Myocyte (in vitro differentiated cells): ENCODE data around the gene ANKRD17. TPM values are rescaled to one million over a fixed set of nuclear protein-coding genes. Genes with fewer than 3 reads are reported as not detected.
"Not testable (repeated sequence)": the region's sequence is repeated elsewhere in the genome, so short reads cannot be mapped to it uniquely, and the experiment has no call there.

ENCODE experiments used
- DNase-seq: peaks from one replicate; pipeline ENCODE4 v3.0.0-alpha.2; 2012; ENCODE audit warnings: low read depth
- total RNA-seq: library from RNA; depleted of rRNA; stranded (reverse); fragments of >200 nt; gene quantifications from 2 replicates; pipeline ENCODE4 v1.2.3, GENCODE V29; 2014

The ANKRD17 gene
- total RNA-seq, 1 donor from 2014 or later: 64.9 TPM

DNA sequence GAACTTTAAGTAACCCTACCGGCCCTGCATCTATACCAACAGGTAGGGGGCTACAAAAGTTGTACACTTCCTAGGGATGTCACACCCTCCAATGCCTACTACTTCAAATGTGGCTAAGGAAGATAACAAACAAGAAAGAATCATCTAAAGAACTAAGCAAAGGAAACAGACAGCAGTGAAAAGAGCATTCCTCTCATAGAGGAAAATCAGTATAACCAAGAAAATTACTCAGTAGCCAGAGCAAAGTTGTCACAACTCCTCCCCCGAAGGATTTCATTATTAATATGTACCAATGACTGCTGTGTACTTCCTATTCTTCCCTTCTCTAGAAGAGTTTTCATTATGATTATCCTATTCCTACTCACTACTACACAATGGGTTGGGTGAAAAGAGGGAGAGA, 12.6 kb downstream of the ANKRD17 start:
- DNase-seq: no peak

DNA sequence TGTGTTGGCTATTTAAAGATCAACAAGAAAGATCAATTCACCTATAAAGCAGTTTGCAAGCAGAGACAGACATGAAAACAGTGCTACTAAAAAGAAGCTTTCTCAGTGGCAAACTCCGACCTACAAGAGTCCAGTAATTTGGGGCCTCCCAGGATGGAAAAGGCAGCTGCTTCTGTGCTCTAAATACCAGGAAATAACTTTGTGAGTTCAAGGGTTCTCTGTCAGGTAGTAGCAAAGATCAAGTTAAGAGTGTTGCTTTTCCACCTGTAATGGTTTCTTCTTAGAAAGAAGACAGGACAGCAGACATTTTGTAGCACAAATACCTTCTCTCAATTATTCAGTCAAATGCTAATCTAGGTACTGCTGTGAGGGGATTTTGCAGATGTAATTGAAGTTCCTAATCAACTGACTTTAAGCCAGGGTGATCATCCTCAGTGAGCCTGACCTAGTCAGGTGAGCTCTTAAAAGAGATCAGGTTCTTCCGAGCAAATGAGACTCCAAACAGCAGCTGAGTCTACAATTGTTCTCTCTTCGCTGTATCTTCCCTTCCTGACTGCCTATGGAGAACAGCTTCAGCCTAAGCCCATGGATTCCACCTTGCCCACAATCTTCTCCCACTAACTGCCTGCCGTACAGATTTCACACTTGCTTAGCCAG, 13.5 kb downstream of the ANKRD17 start:
- no peak for DNase-seq

DNA sequence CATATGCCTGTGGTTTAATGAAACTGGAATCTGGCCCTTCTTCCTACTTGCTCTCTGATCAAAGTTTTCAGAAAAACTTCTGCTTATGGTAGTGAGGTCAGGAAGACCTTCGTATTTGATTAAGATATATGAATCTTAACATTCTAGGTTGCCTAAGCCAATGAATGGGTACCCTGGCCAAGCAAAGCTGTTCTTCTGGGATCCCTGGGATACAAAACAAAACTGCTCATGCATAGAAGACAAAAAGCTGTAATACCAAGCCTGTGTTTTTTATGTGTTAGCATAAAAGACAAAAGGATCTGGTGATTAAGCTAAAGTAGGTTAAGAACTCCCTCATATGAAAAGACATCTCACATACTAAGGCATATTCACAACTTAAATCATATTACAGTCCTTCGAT, 21.6 kb downstream of the ANKRD17 start:
- DNase-seq: no peak

DNA sequence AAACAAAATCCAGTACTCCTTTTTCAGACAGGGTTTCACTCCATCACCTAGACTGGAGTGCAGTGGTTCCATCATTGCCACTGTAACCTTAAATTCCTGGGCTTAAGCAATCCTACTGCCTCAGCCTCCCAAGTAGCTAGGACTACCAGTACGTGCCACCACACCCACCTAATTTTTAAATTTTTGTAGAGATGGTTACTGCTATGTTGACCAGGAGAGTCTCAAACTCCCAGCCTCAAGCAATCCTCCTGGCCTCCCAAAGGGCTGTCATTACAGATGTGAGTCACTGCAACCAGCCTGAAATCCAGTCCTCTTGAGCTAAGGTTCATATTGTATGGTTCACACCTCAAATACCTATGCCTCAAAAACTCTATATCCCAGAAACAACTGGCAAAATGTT, 22.4 kb downstream of the ANKRD17 start:
- DNase-seq: no peak

DNA sequence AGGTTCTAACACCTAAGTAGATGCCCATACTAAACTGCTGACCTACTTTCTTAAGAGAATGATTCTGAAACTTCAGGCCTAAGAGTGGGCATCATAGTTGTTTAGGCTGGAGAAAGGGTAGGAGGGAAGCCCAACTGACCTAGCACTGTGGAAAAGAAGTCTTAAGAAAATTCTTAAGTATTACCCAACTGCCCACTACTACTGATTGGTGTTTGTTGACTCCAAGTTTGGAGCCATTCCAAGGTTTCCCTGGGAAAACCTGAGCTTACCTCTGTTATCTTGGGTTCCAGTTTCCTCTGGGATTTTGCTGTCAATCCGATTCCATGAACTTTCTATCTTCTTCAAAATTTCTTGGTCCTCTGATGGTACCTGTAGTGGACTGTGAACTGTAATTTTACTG, 23.9 kb downstream of the ANKRD17 start:
- no peak for DNase-seq

DNA sequence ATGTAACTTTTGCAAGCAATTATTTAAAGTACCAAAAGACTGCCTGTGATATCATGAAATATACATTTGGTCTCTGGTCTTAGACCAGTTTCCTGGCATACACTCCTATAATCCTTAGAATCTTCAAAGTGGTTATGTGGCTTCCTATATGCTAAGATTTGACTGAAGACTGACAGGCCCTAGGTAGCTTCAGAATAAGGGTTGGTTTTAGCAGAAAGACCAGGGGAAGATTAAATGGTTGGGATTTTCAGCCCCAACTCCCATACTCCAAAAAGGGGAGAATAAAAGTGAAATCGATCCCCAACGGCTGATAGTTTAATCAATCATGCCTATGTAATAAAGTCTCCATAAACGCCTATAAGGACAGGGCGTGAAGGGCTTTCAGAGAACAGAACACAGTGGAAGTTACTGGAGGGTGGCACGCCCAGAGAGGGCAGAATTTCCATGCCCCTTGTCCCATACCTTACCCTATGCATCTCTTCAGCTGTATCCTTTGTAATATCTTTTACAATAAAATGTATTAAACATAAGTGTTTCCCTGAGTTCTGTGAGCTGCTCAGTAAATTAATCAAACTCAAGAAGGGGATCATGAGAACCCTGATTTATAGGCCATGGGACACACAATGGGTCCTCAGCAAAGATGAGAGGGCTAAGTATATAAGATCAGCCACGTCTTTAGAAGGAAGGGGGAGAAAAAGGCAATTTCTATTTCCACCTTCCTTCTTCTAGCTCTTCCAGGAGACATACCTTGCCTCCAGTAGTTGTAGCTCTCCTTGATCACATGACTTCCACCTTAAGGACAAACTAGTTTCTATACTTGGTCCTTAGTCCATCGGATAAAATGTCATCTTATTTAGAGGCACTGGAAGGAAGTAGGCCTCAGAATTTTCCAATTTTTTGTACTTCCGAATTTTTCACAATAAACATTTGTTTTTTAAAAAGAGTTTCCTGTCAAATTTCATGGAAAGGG, 26.8 kb downstream of the ANKRD17 start:
- DNase-seq: no peak

DNA sequence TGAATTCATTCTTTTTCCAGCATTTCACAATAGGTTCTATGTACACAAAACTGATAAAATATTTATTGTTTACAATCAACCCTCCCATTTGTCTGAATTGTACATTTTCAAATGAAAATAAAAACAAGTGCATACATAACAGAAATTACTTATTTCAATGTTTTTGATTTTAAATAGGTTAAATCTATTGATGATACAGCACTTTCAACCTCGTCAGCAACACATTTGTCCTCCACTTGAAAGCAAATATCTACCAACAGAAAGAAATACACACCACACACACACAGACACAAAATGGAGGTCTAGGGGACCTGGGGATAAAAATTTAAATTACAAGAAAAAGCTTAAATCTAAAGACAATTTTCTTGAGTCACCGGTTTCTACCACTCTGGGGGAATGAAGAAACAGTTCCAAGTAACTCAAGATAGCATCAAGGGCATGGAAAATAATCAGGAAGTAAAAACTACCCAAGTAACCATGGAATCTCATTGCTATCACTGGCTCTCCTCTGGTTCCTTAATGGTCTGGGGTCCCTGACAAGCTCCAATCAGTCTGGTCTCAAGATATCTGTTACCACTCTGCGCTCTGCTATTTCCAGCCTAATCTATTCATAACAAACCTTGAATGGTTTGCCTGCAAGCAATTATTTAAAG, 27.6 kb downstream of the ANKRD17 start:
- no peak for DNase-seq

DNA sequence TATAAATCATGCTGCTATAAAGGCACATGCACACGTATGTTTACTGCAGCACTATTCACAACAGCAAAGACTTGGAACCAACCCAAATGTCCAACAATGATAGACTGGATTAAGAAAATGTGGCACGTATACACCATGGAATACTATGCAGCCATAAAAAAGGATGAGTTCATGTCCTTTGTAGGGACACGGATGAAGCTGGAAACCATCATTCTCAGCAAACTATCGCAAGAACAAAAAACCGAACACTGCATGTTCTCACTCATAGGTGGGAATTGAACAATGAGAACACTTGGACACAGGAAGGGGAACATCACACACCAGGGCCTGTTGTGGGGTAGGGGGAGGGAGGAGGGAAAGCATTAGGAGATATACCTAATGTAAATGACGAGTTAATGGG, 29.8 kb downstream of the ANKRD17 start:
- not testable (repeated sequence) for DNase-seq

DNA sequence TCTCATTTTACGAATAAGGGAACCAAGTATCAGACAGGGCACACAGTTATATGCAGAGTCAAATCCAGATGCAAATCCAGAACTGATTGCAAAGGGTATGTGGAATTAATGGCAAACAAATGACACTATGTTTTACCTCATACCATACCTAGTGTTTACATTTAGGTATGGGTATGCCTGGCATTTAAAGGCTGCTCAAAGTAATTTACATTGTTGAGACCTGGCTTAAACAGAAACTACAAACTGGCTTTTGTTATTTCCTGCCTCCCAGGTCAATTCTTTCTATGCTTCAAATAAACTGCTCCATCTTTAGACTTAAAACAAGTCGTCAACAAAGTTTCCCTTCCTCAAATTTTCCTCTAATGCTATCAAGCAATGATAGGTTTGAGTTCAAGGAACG, 33.7 kb downstream of the ANKRD17 start:
- DNase-seq: no peak

DNA sequence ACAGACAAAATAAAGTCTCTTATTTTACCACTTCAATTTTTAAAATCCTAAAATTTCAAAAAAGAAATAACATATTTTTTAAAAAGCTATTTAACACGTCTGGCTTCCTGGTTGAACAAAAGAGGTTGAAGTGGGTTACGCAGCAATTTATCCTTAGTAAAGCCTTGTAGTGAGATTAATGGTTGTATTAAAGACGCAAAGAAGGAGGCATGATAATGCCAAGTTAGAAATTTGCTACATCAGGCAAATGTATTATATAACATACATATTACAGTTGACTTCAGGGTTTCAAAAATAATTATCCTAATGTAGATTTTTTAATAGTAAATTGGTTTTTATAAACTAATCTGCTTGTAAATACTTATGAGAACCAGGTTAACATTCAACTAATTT, 35.3 kb downstream of the ANKRD17 start:
- no peak for DNase-seq

DNA sequence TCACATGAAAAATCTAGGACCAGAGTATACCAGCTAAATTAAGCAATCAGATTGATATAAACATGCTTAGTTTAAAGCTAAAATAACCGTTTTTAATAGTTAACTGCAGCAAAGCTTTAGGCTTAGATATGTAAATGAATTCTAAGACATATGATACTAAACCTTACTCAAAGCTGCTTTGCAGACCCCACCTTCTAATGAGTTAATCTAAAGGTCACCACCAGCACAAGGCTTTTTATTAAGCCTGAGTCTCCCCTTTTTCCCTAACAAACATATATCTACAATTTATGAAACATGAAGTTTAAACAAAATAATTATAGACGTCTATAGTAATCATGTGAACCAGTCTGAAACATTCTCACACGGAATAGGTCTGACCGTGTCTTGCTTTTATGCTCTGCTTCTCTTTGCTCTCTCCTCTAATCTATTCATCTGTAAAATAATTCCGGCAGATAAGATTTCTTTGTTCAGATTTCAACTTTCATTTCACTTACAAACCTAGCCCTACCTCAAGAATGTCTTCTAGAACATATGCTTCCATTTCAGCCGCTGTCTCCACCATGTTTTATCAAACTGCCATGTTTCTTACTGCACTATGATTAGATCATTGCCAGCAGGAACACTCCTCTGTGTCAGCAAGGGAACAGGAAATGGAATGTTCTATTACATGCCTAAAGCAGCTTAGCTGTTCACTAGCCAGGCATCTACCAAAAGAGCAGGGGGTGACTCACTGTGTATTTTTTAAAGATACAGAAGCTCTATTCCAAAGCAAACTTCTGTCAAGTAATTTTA, 35.9 kb downstream of the ANKRD17 start:
- peak; percentile 92 for DNase-seq

DNA sequence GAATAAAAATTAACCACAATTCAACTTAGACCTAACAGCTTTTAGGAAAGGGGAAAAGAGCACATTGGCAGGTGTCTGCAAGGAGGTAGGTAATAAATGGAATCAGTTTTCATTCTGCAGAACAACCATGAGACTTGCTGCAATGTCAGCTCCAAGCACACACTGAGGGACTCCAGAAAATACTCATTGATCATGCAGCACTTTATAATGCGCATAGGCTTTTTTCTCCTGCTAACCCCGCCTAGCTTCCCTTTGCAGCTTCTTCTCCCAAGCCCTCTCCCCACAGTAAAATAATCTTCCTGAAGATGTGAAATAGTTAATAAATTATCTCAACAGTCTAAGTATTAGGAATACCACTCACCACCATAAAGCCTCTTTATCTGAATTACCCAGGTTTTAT, 36.9 kb downstream of the ANKRD17 start:
- DNase-seq: no peak

DNA sequence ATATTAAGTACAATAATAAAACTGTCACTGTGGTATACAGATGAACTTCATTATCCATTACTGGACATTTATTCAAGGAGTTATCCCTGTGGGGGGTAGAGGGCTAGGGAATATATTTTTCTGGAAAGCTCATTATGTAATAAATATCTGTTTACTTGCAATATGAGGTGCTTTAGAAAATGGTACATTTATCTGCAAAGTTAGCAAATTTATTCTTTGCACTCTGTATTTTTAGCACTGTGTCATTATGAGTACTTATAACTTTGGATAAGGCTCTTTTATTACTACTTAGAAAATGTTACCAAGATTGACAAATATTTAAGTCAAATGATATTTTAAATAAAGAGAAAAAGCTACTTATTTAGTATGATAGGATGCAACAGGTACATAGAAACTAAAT, 37.8 kb downstream of the ANKRD17 start:
- no peak for DNase-seq

DNA sequence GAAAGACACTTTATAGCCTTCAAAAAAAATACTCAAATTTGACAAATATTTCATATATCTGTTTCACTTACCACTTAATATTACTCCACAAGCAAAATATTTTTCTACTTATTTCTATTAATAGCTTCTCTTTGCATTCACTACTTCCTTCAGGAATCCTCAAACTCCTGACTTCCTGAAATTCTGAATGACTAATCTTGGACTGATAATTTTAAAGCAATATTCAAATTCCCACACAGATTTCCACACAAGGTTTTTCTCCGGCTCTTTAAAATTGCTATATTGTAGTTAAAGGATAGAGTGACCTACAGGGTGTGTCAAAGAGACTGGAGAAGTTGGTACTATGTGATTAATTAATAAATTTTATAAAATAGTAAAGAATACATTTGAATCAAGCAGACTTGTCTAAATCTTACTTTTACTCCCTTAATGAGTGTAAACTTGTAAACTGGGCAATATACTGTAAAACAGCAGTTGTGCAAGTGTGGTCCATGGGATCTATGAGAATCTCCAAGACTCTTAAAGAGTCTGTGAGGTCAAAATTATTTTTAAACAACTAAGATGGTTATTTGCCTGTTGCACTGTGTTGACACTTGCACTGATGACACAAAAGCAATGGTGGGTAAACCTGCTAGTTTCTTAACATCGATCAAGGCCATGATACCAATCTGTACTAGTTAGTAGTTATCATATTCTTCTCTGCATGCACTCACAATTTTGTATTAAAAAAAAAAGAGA, 44.5 kb downstream of the ANKRD17 start:
- DNase-seq: no peak

DNA sequence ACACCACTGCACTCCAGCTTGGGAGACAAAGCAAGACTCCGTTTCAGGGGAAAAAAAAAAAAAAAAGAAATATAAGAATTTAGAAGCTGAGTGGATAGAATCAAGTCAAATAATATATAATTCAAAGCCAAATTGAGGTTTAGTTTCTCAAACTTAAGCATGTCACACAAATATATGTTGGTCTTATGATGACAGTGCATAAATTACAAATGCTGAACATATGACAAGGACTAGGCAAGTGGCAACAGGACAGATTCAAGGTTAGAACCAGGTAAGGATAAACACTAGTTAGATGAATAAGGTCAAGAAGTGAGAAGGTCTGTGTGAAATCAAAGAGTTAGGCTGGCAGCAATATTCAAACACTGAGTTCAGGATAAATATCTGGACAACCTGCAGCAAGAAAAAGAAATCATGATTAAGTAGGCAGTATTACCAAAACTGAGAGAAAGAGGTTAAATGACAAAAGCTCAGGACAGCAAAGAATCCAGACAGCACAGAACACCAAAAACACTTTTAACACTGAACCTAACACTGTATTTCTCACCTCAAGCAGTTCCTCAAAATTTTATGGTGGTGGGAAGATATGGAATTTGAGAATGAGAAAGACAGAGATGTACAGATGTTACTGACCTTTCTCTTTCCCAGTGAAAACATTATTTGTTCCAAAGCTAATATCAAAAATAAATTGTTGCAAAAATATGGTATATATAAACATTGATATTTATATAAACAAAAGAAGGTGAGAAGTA, 45.4 kb downstream of the ANKRD17 start:
- DNase-seq: no peak

DNA sequence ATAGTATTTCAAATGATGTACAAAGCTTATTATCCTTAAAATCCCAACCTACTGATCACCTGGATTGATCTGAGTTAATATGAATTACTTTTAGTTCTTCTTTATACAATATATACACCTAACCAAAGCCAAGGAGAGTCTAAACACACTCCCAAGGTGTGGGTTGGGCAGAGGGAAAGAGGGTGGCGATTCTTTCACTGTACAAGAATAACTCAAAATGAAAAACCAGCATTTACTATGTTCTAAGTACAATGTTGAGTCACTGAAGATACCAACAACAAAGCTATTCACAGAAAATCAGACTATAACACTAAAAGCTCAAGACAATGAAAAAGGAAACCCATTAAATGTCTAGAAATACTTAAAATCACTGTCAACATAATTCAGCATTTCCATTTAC, 46.6 kb downstream of the ANKRD17 start:
- no peak for DNase-seq

DNA sequence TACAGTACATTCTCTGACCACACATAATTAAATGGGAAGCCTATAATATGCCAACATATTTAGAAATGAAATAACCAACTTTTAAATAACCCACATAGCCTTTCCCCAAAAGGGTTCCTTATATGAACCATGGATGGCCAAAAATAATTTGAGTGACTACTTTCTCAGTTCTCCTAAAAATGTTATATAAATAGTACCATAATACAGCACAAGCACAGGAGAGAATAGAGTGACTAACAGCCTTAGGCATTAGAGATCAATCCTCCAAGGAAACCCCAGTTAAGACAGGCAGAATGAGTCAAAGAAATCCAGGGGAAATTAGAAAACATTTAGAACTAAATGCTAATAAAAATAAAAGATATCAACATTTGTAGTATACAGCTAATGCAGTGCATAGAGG, 50.2 kb downstream of the ANKRD17 start:
- DNase-seq: peak; percentile 63

DNA sequence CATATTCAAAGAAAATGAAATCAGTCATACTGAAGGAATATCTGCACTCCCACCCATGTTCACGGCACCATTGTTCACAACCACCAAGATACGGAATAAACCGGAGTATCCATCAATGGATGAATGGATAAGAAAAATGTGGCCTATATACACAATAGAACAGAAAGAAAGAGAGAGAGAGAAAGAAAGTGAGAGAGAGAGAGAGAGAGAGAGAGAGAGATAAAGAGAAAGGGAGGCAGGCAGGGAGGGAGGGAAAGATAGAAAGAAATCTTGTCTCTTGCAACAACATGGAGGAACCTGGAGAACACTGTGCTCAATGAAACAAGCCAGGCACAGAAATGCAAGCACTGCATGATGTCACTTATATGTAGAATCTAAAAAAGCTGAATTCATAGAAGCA, 52.4 kb downstream of the ANKRD17 start:
- DNase-seq: no peak

DNA sequence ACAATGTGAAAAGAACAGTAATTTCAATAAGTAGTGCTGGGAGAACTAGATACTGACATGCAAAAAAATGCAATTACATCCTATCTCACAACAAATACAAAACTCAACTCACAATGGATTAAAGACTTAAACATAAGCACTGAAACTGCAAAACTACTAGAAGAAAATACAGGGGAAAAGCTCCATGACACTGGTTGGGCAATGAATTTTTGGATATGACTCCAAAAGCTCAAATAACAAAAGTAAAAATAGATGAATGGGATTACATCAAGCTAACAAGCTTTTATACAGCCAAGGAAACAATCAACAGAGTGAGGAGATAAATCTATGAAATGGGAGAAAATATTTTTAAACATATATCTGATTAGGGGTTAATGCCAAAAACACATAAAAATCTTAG, 53.1 kb downstream of the ANKRD17 start:
- no peak for DNase-seq

DNA sequence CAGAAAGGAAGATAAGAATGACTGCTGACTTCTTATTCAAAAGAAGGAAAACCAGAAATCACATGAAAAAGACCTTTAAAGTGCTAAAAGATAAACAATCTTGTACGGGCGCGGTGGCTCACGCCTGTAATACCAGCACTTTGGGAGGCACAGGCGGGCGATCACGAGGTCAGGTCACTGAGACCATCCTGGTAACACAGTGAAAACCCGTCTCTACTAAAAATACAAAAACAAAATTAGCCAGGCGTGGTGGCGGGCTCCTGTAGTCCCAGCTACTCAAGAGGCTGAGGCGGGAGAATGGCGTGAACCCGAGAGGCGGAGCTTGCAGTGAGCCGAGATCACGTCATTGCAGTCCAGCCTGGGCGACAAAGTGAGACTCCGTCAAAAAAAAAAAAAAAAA, 54.6 kb downstream of the ANKRD17 start:
- not testable (repeated sequence) for DNase-seq
